WTC11 (cell line): Measurements from ENCODE around the gene BDH1. TPM values are rescaled to one million over a fixed set of nuclear protein-coding genes. Genes with fewer than 3 reads are reported as not detected.

Source experiments
- ATAC-seq: fragments of 200-7000 bp; cut with Tn5 transposase; 2 replicates; pipeline ENCODE4 v1.10.0; 2021; ENCODE audit warnings: mild to moderate bottlenecking, moderate library complexity
- CTCF ChIA-PET: fragments of 300-600 bp; sonication (Branson Sonifier 250); formaldehyde crosslinking; loops from one replicate; lab custom pipeline; 2021; ENCODE audit warnings: antibody characterized with exemption; lab: Charles Lee
- POLR2A ChIA-PET: fragments of 350-600 bp; sonication (Branson Sonifier 250); formaldehyde crosslinking; loops from one replicate; lab custom pipeline; 2021; ENCODE audit warnings: antibody characterized with exemption; lab: Charles Lee
- DNase-seq: peaks from one replicate; pipeline ENCODE4 v3.0.0; 2021; ENCODE audit warnings: low spot score
- H3K27ac Mint-ChIP-seq: 2 replicates; pipeline ENCODE4 v1.8.0; 2021; ENCODE audit warnings: mixed read lengths
- H3K27me3 Mint-ChIP-seq: 2 replicates; pipeline ENCODE4 v1.8.0; 2021; ENCODE audit warnings: low read depth, mild to moderate bottlenecking, moderate library complexity, mixed read lengths
- H3K36me3 Mint-ChIP-seq: 2 replicates; pipeline ENCODE4 v1.8.0; 2021; ENCODE audit warnings: mixed read lengths
- H3K4me1 Mint-ChIP-seq: 2 replicates; pipeline ENCODE4 v1.8.0; 2022; ENCODE audit warnings: mixed read lengths
- H3K4me3 Mint-ChIP-seq: 2 replicates; pipeline ENCODE4 v1.8.0; 2021; ENCODE audit warnings: mild to moderate bottlenecking, moderate library complexity, mixed read lengths
- H3K9me3 Mint-ChIP-seq: 2 replicates; pipeline ENCODE4 v1.8.0; 2021; ENCODE audit warnings: mixed read lengths
- ESRRA ChIP-seq: sonication (generic); formaldehyde crosslinking; IDR thresholded peaks from 2 replicates; pipeline ENCODE4 v1.8.1; 2022; ENCODE audit warnings: mild to moderate bottlenecking, missing genetic modification reagents, borderline replicate concordance
- ETV6 ChIP-seq: sonication (generic); formaldehyde crosslinking; IDR thresholded peaks from 2 replicates; pipeline ENCODE4 v1.8.1; 2022; ENCODE audit warnings: mild to moderate bottlenecking, missing genetic modification reagents
- GABPB1 ChIP-seq: sonication (generic); formaldehyde crosslinking; IDR thresholded peaks from 2 replicates; pipeline ENCODE4 v1.8.1; 2023; ENCODE audit warnings: mild to moderate bottlenecking, missing genetic modification reagents
- JAZF1 ChIP-seq: fragments of 250-450 bp; sonication (Bioruptor Pico); IDR thresholded peaks from 2 replicates; pipeline ENCODE4 v1.9.0; 2021; ENCODE audit warnings: moderate library complexity, mild to moderate bottlenecking, inconsistent platforms
- NFE2L1 ChIP-seq: sonication (generic); formaldehyde crosslinking; IDR thresholded peaks from 2 replicates; pipeline ENCODE4 v1.8.1; 2023; ENCODE audit warnings: missing genetic modification reagents
- OVOL2 ChIP-seq: fragments of 250-450 bp; sonication (Bioruptor Pico); IDR thresholded peaks from 2 replicates; pipeline ENCODE4 v1.9.0; 2021; ENCODE audit warnings: mild to moderate bottlenecking, borderline replicate concordance
- SOX15 ChIP-seq: fragments of 250-450 bp; sonication (Bioruptor Pico); IDR thresholded peaks from 2 replicates; pipeline ENCODE4 v1.9.0; 2021; ENCODE audit warnings: mild to moderate bottlenecking
- TP53 ChIP-seq: sonication (generic); formaldehyde crosslinking; IDR thresholded peaks from 2 replicates; pipeline ENCODE4 v1.8.1; 2023; ENCODE audit warnings: mild to moderate bottlenecking, missing genetic modification reagents
- ZBTB21 ChIP-seq: sonication (generic); formaldehyde crosslinking; IDR thresholded peaks from 2 replicates; pipeline ENCODE4 v1.8.1; 2023; ENCODE audit warnings: mild to moderate bottlenecking, missing genetic modification reagents, borderline replicate concordance
- total RNA-seq: library from RNA; stranded (reverse); gene quantifications from 3 replicates; pipeline ENCODE4 v1.2.3, GENCODE V29; 2021
- TF ChIP-seq, protein P1 (sequence below): fragments of 250-450 bp; sonication (Bioruptor Pico); IDR thresholded peaks from 2 replicates; pipeline ENCODE4 v1.8.0; 2021; ENCODE audit warnings: mild to moderate bottlenecking
- TF ChIP-seq, protein P2 (sequence below): fragments of 250-450 bp; sonication (Bioruptor Pico); IDR thresholded peaks from 2 replicates; pipeline ENCODE4 v2.1.2; 2022; ENCODE audit warnings: mild to moderate bottlenecking, moderate library complexity
- TF ChIP-seq, protein P3 (sequence below): fragments of 250-450 bp; sonication (Bioruptor Pico); IDR thresholded peaks from 2 replicates; pipeline ENCODE4 v1.9.0; 2021; ENCODE audit warnings: mild to moderate bottlenecking
- TF ChIP-seq, protein P4 (sequence below): sonication (generic); formaldehyde crosslinking; IDR thresholded peaks from 2 replicates; pipeline ENCODE4 v1.8.0; 2023; ENCODE audit warnings: missing genetic modification reagents
- TF ChIP-seq, protein P5 (sequence below): sonication (generic); formaldehyde crosslinking; IDR thresholded peaks from 2 replicates; pipeline ENCODE4 v1.8.1; 2023; ENCODE audit warnings: mild to moderate bottlenecking, moderate library complexity, missing genetic modification reagents
- TF ChIP-seq, protein P6 (sequence below): sonication (generic); formaldehyde crosslinking; IDR thresholded peaks from 2 replicates; pipeline ENCODE4 v1.8.0; 2022; ENCODE audit warnings: missing genetic modification reagents
- TF ChIP-seq, protein P7 (sequence below): fragments of 250-450 bp; sonication (Bioruptor Pico); IDR thresholded peaks from 2 replicates; pipeline ENCODE4 v1.9.0; 2021; ENCODE audit warnings: mild to moderate bottlenecking

The BDH1 gene
- total RNA-seq, 1 experiment from 2014 or later, result 26.8 TPM

DNA sequence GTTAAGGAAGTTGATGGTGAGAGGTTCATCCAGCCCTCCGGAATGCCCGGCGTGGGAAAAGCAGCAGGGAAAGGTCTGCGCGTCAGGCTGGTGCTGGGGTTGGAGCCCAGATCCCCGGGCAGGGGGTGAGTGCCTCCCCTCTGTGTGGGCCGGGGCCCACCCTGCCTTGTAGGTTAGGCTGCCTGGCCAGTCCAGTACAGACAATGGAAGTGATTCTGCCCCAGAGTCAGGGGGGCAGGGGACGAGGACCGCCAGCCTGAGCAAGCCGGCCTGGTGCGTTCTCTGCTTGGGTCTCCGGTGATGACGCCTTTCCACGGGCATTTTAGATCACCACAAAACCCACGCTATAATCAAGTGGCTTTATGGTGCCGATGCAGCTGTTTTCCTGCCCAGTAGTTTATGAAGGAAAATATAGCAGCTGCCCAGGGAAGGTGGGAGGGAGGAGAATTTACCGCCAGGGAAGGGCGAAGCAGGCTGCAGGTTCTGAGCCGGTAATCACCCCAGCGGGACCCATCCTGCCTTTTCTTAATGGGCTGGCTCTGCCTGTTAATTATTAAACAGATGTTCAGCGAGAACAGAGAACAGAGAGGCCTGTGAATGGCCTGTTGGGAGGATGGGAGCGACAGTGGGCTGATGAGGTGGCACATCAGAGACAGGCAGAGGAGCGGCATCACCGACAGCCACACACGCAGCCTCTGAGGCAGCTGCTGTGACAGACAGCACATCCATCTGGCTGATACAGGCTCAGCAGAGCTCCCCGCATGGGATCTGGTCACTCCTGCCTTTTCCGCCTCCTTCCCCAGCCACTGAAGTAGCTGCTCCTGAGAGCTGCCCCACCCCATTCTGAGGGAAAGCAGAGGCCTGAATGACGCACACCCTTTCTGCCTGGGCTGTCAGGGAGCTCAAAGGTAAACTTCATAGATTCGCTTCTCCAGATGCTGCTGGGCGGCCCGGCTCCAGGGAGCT, 35.2 kb downstream of the BDH1 start:
- Mint-ChIP-seq H3K27me3 (no peaks in the 10 kb centered on the region), H3K4me1 (peaks cover 45% of the 10 kb centered on the region), H3K4me3 (peak overlapping the region; percentile 10; the same call in 1 of the 2 replicates), H3K27ac (peak overlapping the region; percentile 23; the same call in 1 of the 2 replicates), H3K9me3 (0 out of 2 replicates have a peak, but pooled peaks cover 3% of the 10 kb centered on the region), H3K36me3 (peaks cover 4% of the 10 kb centered on the region)
- DNase-seq (peak; percentile 44), ATAC-seq (peak; percentile 80)
- CTCF ChIA-PET, result interaction anchor here (0.7 to 1.4 kb wide), 14 partner anchors 9 to 578 kb away, joined by 3 to 10 read pairs (median 4); partner anchors contain the start of genes DLG1 and NCBP2
- TF ChIP-seq, protein P1, sequence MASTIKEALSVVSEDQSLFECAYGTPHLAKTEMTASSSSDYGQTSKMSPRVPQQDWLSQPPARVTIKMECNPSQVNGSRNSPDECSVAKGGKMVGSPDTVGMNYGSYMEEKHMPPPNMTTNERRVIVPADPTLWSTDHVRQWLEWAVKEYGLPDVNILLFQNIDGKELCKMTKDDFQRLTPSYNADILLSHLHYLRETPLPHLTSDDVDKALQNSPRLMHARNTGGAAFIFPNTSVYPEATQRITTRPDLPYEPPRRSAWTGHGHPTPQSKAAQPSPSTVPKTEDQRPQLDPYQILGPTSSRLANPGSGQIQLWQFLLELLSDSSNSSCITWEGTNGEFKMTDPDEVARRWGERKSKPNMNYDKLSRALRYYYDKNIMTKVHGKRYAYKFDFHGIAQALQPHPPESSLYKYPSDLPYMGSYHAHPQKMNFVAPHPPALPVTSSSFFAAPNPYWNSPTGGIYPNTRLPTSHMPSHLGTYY (CRISPR knock-in tag), result no peak
- TF ChIP-seq SOX15 (CRISPR knock-in tag) (no peak), ESRRA (CRISPR knock-in tag) (no peak), NFE2L1 (CRISPR knock-in tag) (no peak), TP53 (CRISPR knock-in tag) (no peak), ETV6 (CRISPR knock-in tag) (0 out of 2 replicates have a peak, but pooled peaks have one; percentile 24), OVOL2 (CRISPR knock-in tag) (no peak), GABPB1 (CRISPR knock-in tag) (peak; percentile 33; the same call in 1 of the 2 replicates), ZBTB21 (CRISPR knock-in tag) (no peak)
- TF ChIP-seq, protein P2, sequence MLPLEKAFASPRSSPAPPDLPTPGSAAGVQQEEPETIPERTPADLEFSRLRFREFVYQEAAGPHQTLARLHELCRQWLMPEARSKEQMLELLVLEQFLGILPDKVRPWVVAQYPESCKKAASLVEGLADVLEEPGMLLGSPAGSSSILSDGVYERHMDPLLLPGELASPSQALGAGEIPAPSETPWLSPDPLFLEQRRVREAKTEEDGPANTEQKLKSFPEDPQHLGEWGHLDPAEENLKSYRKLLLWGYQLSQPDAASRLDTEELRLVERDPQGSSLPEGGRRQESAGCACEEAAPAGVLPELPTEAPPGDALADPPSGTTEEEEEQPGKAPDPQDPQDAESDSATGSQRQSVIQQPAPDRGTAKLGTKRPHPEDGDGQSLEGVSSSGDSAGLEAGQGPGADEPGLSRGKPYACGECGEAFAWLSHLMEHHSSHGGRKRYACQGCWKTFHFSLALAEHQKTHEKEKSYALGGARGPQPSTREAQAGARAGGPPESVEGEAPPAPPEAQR, result no peak
- TF ChIP-seq, protein P3, sequence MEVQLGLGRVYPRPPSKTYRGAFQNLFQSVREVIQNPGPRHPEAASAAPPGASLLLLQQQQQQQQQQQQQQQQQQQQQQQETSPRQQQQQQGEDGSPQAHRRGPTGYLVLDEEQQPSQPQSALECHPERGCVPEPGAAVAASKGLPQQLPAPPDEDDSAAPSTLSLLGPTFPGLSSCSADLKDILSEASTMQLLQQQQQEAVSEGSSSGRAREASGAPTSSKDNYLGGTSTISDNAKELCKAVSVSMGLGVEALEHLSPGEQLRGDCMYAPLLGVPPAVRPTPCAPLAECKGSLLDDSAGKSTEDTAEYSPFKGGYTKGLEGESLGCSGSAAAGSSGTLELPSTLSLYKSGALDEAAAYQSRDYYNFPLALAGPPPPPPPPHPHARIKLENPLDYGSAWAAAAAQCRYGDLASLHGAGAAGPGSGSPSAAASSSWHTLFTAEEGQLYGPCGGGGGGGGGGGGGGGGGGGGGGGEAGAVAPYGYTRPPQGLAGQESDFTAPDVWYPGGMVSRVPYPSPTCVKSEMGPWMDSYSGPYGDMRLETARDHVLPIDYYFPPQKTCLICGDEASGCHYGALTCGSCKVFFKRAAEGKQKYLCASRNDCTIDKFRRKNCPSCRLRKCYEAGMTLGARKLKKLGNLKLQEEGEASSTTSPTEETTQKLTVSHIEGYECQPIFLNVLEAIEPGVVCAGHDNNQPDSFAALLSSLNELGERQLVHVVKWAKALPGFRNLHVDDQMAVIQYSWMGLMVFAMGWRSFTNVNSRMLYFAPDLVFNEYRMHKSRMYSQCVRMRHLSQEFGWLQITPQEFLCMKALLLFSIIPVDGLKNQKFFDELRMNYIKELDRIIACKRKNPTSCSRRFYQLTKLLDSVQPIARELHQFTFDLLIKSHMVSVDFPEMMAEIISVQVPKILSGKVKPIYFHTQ, result no peak
- TF ChIP-seq, protein P4, sequence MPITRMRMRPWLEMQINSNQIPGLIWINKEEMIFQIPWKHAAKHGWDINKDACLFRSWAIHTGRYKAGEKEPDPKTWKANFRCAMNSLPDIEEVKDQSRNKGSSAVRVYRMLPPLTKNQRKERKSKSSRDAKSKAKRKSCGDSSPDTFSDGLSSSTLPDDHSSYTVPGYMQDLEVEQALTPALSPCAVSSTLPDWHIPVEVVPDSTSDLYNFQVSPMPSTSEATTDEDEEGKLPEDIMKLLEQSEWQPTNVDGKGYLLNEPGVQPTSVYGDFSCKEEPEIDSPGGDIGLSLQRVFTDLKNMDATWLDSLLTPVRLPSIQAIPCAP (CRISPR knock-in tag), result no peak
- TF ChIP-seq, protein P5, sequence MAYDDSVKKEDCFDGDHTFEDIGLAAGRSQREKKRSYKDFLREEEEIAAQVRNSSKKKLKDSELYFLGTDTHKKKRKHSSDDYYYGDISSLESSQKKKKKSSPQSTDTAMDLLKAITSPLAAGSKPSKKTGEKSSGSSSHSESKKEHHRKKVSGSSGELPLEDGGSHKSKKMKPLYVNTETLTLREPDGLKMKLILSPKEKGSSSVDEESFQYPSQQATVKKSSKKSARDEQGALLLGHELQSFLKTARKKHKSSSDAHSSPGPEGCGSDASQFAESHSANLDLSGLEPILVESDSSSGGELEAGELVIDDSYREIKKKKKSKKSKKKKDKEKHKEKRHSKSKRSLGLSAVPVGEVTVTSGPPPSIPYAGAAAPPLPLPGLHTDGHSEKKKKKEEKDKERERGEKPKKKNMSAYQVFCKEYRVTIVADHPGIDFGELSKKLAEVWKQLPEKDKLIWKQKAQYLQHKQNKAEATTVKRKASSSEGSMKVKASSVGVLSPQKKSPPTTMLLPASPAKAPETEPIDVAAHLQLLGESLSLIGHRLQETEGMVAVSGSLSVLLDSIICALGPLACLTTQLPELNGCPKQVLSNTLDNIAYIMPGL (CRISPR knock-in tag), result 0 out of 2 replicates have a peak, but pooled peaks have one; percentile 18
- POLR2A ChIA-PET, result interaction anchor here (0.6 to 1.2 kb wide), 3 partner anchors 10 to 337 kb away, joined by 3 to 6 read pairs (median 4); no protein-coding TSS in a partner anchor

DNA sequence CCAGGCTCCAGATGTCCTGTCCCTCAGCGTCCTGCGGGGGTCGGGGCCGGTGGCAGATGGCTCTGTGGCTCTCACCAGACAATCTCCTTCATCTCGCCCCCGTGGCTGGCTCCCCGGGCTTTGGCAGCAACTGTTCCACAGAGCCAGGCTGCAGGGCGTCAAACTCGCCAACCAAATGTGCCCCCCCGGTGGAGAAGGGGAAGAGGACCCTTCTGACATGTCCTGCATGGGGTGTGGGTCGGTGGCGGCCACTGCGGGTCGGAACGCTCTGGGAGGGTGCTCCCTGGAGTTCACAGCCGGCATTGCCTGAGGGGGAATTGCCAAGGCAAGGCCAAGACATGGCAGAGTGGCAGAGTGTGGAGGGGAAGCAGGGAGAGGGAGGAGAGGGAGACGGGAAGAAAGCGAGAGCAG, 36.0 kb downstream of the BDH1 start:
- Mint-ChIP-seq H3K36me3 (peaks cover 4% of the 10 kb centered on the region), H3K4me3 (no peak overlapping the region), H3K4me1 (peaks cover 50% of the 10 kb centered on the region), H3K27me3 (no peaks in the 10 kb centered on the region), H3K27ac (no peak overlapping the region), H3K9me3 (0 out of 2 replicates have a peak, but pooled peaks cover 3% of the 10 kb centered on the region)
- TF ChIP-seq, protein P6, sequence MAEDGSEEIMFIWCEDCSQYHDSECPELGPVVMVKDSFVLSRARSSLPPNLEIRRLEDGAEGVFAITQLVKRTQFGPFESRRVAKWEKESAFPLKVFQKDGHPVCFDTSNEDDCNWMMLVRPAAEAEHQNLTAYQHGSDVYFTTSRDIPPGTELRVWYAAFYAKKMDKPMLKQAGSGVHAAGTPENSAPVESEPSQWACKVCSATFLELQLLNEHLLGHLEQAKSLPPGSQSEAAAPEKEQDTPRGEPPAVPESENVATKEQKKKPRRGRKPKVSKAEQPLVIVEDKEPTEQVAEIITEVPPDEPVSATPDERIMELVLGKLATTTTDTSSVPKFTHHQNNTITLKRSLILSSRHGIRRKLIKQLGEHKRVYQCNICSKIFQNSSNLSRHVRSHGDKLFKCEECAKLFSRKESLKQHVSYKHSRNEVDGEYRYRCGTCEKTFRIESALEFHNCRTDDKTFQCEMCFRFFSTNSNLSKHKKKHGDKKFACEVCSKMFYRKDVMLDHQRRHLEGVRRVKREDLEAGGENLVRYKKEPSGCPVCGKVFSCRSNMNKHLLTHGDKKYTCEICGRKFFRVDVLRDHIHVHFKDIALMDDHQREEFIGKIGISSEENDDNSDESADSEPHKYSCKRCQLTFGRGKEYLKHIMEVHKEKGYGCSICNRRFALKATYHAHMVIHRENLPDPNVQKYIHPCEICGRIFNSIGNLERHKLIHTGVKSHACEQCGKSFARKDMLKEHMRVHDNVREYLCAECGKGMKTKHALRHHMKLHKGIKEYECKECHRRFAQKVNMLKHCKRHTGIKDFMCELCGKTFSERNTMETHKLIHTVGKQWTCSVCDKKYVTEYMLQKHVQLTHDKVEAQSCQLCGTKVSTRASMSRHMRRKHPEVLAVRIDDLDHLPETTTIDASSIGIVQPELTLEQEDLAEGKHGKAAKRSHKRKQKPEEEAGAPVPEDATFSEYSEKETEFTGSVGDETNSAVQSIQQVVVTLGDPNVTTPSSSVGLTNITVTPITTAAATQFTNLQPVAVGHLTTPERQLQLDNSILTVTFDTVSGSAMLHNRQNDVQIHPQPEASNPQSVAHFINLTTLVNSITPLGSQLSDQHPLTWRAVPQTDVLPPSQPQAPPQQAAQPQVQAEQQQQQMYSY, result peak; percentile 58
- TF ChIP-seq JAZF1 (CRISPR knock-in tag), result no peak
- TF ChIP-seq, protein P7, sequence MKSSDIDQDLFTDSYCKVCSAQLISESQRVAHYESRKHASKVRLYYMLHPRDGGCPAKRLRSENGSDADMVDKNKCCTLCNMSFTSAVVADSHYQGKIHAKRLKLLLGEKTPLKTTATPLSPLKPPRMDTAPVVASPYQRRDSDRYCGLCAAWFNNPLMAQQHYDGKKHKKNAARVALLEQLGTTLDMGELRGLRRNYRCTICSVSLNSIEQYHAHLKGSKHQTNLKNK (CRISPR knock-in tag), result no peak
- POLR2A ChIA-PET, result interaction anchor here (0.6 kb wide), 1 partner anchor 47 kb away, joined by 4 read pairs; no protein-coding TSS in a partner anchor
- CTCF ChIA-PET, result interaction anchor here (1.4 kb wide), 1 partner anchor 15 kb away, joined by 3 read pairs; no protein-coding TSS in a partner anchor
- ATAC-seq (peak; percentile 25; the same call in 1 of the 2 replicates), DNase-seq (peak; percentile 44)
